Subcutaneous adipose tissue (tissue), 4 donors: ENCODE results near the gene FHAD1. TPM values are rescaled to one million over a fixed set of nuclear protein-coding genes. Genes with fewer than 3 reads are reported as not detected.

ENCODE experiments used
- total RNA-seq, 4 donors: library from RNA; depleted of rRNA; stranded (reverse); fragments of >200 nt; gene quantifications; one replicate each; pipeline ENCODE4 v1.1.0, GENCODE V29; 2016
- TF ChIP-seq, protein P1 (sequence below): fragments of 450-650 bp; IDR thresholded peaks from one replicate; pipeline ENCODE4 v1.5.1; 2016; ENCODE audit warnings: low read depth, mild to moderate bottlenecking, control low read depth, antibody characterized with exemption, moderate library complexity

Gene FHAD1
- total RNA-seq, 4 donors from 2014 or later: 1.1 to 1.7 TPM; not detected in 2

- TF ChIP-seq, protein P1, sequence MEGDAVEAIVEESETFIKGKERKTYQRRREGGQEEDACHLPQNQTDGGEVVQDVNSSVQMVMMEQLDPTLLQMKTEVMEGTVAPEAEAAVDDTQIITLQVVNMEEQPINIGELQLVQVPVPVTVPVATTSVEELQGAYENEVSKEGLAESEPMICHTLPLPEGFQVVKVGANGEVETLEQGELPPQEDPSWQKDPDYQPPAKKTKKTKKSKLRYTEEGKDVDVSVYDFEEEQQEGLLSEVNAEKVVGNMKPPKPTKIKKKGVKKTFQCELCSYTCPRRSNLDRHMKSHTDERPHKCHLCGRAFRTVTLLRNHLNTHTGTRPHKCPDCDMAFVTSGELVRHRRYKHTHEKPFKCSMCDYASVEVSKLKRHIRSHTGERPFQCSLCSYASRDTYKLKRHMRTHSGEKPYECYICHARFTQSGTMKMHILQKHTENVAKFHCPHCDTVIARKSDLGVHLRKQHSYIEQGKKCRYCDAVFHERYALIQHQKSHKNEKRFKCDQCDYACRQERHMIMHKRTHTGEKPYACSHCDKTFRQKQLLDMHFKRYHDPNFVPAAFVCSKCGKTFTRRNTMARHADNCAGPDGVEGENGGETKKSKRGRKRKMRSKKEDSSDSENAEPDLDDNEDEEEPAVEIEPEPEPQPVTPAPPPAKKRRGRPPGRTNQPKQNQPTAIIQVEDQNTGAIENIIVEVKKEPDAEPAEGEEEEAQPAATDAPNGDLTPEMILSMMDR: no peak
These were observed 85.5 kb downstream of the FHAD1 start for GRCh38 chr1:15332525-15332924.

DNA sequence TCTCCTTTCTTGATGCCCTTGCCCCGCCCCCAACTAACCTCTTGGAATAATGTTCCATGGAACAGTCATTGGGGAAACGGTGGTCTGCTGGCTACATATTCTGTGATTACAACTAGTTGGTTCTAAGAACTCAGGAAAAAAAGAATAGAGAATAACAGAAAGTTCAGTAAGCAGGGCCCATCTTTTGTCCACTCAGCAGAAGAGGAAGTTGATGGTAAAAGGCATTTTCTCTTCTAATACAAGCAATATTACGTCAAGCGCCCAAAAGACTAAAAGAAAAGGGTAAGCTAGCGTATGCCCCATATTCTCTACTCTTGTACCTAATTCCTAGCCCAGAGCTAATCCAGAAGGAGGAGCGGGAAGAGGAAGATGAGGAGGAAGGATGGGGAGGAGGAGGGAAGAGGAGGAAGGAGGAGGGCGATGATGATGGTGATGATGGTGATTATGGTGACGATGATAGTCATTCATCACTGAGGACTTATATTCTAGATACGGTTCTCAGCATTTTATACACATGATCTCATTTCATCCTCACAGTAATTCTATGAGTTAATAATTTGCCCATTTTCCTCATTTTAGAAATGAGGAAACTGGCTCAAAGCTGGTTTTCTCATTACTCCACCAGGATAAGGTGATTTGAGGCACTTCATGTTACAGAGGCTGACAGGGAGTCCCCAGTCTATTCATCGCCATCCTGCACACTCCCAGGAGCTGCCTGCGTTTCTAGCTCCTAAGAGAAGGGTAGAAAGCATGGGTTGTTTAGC is 86.1 kb downstream of the FHAD1 start:
- TF ChIP-seq, protein P1: no peak

GRCh38 chr1:15334995-15335394 is 88.0 kb downstream of the FHAD1 start:
- TF ChIP-seq, protein P1: no peak

GRCh38 chr1:15336866-15337265 is 89.8 kb downstream of the FHAD1 start:
- TF ChIP-seq, protein P1: no peak

DNA sequence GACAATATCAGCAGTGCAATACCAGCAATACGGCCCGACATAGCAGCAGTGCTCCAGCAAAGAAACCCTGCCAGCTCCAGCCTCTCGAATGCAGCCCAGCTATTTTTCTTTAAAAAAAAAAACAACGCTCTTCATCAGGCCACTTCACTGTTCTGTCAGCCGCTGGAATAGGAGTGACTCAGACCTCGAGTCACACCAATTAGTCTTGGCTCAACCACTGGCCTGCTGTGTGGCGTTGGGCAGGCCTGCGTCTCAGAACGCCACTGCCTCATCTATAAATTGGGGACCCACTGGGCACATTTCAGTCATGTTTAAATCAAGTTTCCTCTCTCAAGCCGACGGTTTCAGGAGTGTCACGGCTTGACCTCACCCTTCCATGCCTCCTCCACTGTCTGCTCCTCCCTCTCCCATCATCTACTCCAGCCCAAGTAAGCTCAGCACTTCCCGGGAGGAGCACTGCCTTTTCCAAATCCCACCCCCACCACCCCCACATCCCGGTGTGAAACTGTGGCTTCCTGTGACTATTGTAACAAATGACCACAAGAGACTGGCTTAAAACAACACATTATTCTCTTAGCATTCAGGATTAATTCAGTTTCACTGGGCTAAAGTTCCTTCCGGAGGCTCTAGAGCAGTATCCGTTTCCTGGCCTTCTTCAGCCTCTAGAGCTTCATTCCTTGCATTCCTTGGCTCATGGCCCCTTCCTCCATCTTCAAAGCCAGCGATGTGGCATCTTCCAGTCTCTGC is 90.8 kb downstream of the FHAD1 start:
- TF ChIP-seq, protein P1: no peak

DNA sequence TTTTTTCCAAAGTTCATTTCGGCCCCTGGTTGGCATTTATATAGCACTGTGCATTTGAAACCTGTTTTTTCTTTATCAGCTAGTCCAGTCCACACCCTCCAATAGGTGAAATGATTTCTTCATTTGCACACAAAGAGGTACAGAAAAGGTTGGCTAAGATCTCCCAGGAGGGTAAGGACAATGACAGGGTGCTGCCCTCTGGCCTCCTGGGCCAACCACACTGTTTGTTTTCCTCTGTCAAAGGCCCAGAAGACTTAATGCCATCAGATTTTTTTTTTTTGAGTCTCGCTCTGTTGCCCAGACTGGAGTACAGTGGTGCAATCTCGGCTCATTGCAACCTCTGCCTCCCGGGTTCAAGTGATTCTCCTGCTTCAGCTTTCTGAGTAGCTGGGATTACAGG is 92.5 kb downstream of the FHAD1 start:
- TF ChIP-seq, protein P1: no peak

- TF ChIP-seq, protein P1: no peak
These were observed 94.2 kb downstream of the FHAD1 start for GRCh38 chr1:15341228-15341627.
